ENCODE results near the gene TMEM17. TPM values are rescaled to one million over a fixed set of nuclear protein-coding genes. Genes with fewer than 3 reads are reported as not detected.
A peak's percentile ranks its signal among the peaks of the same experiment; 100 is the strongest.

TMEM17 gene
- total and polyA plus RNA-seq, 2 of the 13 experiments (the other 11 are each of a cell fraction or from before 2014, with no cell fraction given): 0.22 to 0.50 TPM

- TF ChIP-seq SMAD1 (CRISPR knock-in tag; IDR thresholded peaks at IDR 0.05; ENCODE audit: borderline replicate concordance, low read depth) (peak; percentile 94; the same call in 1 of the 2 replicates), ZNF766 (CRISPR knock-in tag; IDR thresholded peaks at IDR 0.05; ENCODE audit: borderline replicate concordance) (0 out of 2 replicates have a peak, but pooled peaks have one; percentile 79), KAT8 (CRISPR knock-in tag; IDR thresholded peaks at IDR 0.05) (peak; percentile 76), KDM2A (CRISPR knock-in tag; IDR thresholded peaks at IDR 0.05; ENCODE audit: borderline replicate concordance, low read depth) (peak; percentile 78; the same call in 1 of the 2 replicates), CEBPG (CRISPR knock-in tag; IDR thresholded peaks at IDR 0.05) (peak; percentile 38; the same call in 1 of the 2 replicates), FOXA1 (IDR thresholded peaks at IDR 0.05) (no peak), FOXA1 (CRISPR knock-in tag; IDR thresholded peaks at IDR 0.05) (peak; percentile 24; the same call in 1 of the 2 replicates), ZSCAN20 (CRISPR knock-in tag; IDR thresholded peaks at IDR 0.05; ENCODE audit: borderline replicate concordance) (0 out of 2 replicates have a peak, but pooled peaks have one; percentile 73), ZNF354B (CRISPR knock-in tag; IDR thresholded peaks at IDR 0.05) (0 out of 2 replicates have a peak, but pooled peaks have one; percentile 15), E2F5 (CRISPR knock-in tag; conservative IDR thresholded peaks at IDR 0.05) (peak; percentile 43; the same call in 1 of the 2 replicates)
- TF ChIP-seq, protein P1, sequence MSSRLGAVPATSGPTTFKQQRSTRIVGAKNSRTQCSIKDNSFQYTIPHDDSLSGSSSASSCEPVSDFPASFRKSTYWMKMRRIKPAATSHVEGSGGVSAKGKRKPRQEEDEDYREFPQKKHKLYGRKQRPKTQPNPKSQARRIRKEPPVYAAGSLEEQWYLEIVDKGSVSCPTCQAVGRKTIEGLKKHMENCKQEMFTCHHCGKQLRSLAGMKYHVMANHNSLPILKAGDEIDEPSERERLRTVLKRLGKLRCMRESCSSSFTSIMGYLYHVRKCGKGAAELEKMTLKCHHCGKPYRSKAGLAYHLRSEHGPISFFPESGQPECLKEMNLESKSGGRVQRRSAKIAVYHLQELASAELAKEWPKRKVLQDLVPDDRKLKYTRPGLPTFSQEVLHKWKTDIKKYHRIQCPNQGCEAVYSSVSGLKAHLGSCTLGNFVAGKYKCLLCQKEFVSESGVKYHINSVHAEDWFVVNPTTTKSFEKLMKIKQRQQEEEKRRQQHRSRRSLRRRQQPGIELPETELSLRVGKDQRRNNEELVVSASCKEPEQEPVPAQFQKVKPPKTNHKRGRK (CRISPR knock-in tag; IDR thresholded peaks at IDR 0.05): no peak
- TF ChIP-seq, protein P2, sequence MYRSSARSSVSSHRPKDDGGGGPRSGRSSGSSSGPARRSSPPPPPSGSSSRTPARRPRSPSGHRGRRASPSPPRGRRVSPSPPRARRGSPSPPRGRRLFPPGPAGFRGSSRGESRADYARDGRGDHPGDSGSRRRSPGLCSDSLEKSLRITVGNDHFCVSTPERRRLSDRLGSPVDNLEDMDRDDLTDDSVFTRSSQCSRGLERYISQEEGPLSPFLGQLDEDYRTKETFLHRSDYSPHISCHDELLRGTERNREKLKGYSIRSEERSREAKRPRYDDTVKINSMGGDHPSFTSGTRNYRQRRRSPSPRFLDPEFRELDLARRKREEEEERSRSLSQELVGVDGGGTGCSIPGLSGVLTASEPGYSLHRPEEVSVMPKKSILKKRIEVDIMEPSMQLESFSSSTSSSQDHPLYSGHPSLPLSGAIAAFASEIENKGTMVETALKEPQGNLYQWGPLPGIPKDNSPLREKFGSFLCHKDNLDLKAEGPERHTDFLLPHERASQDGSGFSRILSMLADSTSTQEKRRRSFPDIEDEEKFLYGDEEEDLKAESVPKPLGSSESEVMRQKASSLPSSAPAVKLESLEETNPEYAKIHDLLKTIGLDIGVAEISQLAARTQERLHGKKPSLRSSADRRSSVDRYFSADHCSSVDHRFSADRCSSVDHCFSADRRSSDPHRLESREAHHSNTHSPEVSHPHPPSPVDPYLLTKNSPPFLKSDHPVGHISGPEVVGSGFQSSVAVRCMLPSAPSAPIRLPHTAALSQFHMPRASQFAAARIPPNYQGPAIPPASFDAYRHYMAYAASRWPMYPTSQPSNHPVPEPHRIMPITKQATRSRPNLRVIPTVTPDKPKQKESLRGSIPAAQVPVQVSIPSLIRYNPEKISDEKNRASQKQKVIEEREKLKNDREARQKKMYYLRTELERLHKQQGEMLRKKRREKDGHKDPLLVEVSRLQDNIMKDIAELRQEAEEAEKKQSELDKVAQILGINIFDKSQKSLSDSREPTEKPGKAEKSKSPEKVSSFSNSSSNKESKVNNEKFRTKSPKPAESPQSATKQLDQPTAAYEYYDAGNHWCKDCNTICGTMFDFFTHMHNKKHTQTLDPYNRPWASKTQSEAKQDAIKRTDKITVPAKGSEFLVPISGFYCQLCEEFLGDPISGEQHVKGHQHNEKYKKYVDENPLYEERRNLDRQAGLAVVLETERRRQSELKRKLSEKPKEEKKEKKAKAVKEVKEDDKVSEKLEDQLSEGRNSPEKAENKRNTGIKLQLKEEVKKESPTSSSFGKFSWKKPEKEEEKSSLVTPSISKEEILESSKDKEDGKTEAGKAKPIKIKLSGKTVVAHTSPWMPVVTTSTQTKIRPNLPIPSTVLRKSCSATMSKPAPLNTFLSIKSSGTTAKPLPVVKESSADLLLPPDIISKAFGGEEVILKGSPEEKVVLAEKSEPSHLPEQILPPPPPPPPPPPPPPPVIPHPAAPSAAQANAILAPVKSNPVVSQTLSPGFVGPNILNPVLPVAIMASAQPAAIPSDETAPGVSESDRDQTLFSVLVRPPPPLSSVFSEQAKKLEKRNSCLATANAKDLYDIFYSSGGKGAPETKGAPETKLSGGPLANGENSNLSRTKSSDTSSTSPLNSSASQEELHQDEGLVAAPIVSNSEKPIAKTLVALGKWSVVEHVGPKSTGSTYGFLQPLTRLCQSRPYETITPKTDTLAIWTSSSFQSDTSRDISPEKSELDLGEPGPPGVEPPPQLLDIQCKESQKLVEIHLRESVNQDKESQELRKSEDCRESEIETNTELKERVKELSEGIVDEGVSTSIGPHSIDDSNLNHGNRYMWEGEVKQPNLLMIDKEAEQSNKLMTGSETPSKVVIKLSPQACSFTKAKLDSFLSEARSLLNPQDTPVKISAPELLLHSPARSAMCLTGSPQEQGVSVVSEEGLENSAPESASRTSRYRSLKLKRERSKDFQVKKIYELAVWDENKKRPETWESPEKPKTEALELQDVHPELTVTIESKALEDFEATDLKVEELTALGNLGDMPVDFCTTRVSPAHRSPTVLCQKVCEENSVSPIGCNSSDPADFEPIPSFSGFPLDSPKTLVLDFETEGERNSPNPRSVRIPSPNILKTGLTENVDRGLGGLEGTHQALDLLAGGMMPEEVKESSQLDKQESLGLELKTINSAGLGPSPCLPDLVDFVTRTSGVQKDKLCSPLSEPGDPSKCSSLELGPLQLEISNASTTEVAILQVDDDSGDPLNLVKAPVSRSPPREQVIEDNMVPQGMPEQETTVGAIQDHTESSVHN (CRISPR knock-in tag; IDR thresholded peaks at IDR 0.05): peak; percentile 82; the same call in 1 of the 2 replicates
- TF ChIP-seq, protein P3, sequence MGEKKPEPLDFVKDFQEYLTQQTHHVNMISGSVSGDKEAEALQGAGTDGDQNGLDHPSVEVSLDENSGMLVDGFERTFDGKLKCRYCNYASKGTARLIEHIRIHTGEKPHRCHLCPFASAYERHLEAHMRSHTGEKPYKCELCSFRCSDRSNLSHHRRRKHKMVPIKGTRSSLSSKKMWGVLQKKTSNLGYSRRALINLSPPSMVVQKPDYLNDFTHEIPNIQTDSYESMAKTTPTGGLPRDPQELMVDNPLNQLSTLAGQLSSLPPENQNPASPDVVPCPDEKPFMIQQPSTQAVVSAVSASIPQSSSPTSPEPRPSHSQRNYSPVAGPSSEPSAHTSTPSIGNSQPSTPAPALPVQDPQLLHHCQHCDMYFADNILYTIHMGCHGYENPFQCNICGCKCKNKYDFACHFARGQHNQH (CRISPR knock-in tag; IDR thresholded peaks at IDR 0.05): peak; percentile 21
- TF ChIP-seq, protein P4, sequence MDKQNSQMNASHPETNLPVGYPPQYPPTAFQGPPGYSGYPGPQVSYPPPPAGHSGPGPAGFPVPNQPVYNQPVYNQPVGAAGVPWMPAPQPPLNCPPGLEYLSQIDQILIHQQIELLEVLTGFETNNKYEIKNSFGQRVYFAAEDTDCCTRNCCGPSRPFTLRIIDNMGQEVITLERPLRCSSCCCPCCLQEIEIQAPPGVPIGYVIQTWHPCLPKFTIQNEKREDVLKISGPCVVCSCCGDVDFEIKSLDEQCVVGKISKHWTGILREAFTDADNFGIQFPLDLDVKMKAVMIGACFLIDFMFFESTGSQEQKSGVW (CRISPR knock-in tag; IDR thresholded peaks at IDR 0.05; ENCODE audit: borderline replicate concordance): no peak; the same call in 1 of the 2 replicates
These were observed 49.1 kb downstream of the TMEM17 start (continued) for GRCh38 chr2:62456721-62457539.
